ENCODE measurements around the gene ARIH1. TPM values are rescaled to one million over a fixed set of nuclear protein-coding genes. Genes with fewer than 3 reads are reported as not detected.

ARIH1 gene
- total and polyA plus RNA-seq, 10 of the 15 experiments (the other 5 are each of a cell fraction or from before 2014, with no cell fraction given): 14.7 to 99.5 (median 26.5) TPM

DNA sequence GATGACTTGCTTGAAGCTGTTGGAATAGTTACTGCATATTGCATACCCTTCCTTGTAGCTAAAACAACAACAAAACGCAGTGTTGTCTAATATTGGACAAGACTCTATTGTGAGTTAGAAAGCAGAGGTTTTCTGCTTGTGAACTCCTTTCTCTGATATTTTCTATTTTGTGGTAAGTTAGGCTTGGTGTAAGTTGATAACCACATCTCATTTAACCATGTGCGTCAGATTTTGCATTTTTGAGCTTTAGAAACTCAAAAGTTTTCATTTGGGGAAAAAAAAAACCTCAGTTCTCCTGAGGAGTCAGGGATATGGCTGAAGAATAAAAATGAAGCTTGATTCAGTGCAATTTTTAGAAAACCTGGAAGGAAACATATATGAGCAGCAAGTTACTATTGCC, 1.5 kb downstream of the ARIH1 start:
- FAIRE-seq (no peak), ATAC-seq (no peak), DNase-seq (ENCODE audit: low read depth, low spot score) (no peak)
- Histone ChIP-seq H3K27me3 (replicated peaks in 1 of 2; ENCODE audit: control insufficient read depth in 2 of 2, insufficient read depth in 2 of 2, low read length in 1 of 2) (no peaks in the 10 kb centered on the region), H3K4me2 (ENCODE audit: control insufficient read depth, insufficient read depth) (peak overlapping the region; percentile 56), H3K79me2 (ENCODE audit: control insufficient read depth, insufficient read depth, low read length) (peaks cover 63% of the 10 kb centered on the region), H3K4me1 (ENCODE audit: control insufficient read depth, insufficient read depth, low read length) (peaks cover 7% of the 10 kb centered on the region), H2AFZ (ENCODE audit: control insufficient read depth, low read depth, low read length) (no peak overlapping the region), H3K27ac (ENCODE audit: control insufficient read depth, insufficient read depth) (peak overlapping the region; percentile 94), H3K4me3 (peak overlapping the region; percentile 91), H4K20me1 (ENCODE audit: control insufficient read depth, insufficient read depth) (no peaks in the 10 kb centered on the region), H3K9ac (ENCODE audit: control insufficient read depth, insufficient read depth, low read length) (peak overlapping the region; percentile 99), H3K36me3 (ENCODE audit: control insufficient read depth in 2 of 2, insufficient read depth in 2 of 2, low read length in 1 of 2) (0 out of 4 replicates have a peak, but pooled peaks cover 0 to 5% of the 10 kb centered on the region in 2 experiments), H3K9me3 (replicated peaks; ENCODE audit: control insufficient read depth, insufficient read depth, low read length) (no peaks in the 10 kb centered on the region)
- ChIA-PET CTCF (interaction anchor here (0.8 to 1.5 kb wide), 4 partner anchors 13 to 163 kb away, joined by 3 to 5 read pairs (median 4); no protein-coding TSS in a partner anchor), SMC1A (ENCODE audit: uncharacterized antibody, unreplicated experiment) (interaction anchor here (0.7 to 1.1 kb wide), 3 partner anchors 14 to 362 kb away, joined by 3 read pairs; no protein-coding TSS in a partner anchor), POLR2A (interaction anchor here (0.6 to 1.6 kb wide), 4 partner anchors 10 to 41 kb away, joined by 3 to 4 read pairs (median 3); no protein-coding TSS in a partner anchor), RAD21 (ENCODE audit: unreplicated experiment) (no interaction called here)
- intact Hi-C loops (cut with micrococcal nuclease; ENCODE audit: unreplicated experiment) (no loop called here), in situ Hi-C loops (cut with MboI) (loop anchor here (10.0 kb wide), 1 partner anchor 199 kb away; no protein-coding TSS in a partner anchor)
- 0% methylated on average over 2 of the region's 2 CpGs for WGBS (ENCODE audit: insufficient coverage, insufficient replicate concordance, low lambda C conversion rate, missing lambda C conversion rate)
- no TSS peak for BruUV-seq (replicated peaks)
- TF ChIP-seq ZBED1 (IDR thresholded peaks at IDR 0.05; ENCODE audit: borderline replicate concordance) (no peak), SREBF2 (IDR thresholded peaks at IDR 0.05; ENCODE audit: low read length) (no peak), NR2F1 (conservative IDR thresholded peaks at IDR 0.05) (no peak), RUNX3 (IDR thresholded peaks at IDR 0.05; ENCODE audit: low read length) (no peak), HCFC1 (IDR thresholded peaks at IDR 0.05; ENCODE audit: low read length) (no peak), SRF (IDR thresholded peaks at IDR 0.05; ENCODE audit: low read depth in 2 of 2, low read length in 2 of 2) (no peak), BRCA1 (IDR thresholded peaks at IDR 0.05; ENCODE audit: low read depth, low read length) (no peak), ATF7 (IDR thresholded peaks at IDR 0.05; ENCODE audit: low read depth) (no peak), HDAC2 (IDR thresholded peaks at IDR 0.05) (no peak), SMARCA5 (IDR thresholded peaks at IDR 0.05) (no peak), TCF12 (IDR thresholded peaks at IDR 0.05; ENCODE audit: low read depth, low read length) (no peak)
- TF ChIP-seq, protein P1, sequence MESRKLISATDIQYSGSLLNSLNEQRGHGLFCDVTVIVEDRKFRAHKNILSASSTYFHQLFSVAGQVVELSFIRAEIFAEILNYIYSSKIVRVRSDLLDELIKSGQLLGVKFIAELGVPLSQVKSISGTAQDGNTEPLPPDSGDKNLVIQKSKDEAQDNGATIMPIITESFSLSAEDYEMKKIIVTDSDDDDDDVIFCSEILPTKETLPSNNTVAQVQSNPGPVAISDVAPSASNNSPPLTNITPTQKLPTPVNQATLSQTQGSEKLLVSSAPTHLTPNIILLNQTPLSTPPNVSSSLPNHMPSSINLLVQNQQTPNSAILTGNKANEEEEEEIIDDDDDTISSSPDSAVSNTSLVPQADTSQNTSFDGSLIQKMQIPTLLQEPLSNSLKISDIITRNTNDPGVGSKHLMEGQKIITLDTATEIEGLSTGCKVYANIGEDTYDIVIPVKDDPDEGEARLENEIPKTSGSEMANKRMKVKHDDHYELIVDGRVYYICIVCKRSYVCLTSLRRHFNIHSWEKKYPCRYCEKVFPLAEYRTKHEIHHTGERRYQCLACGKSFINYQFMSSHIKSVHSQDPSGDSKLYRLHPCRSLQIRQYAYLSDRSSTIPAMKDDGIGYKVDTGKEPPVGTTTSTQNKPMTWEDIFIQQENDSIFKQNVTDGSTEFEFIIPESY (IDR thresholded peaks at IDR 0.05): no peak
- TF ChIP-seq, protein P2, sequence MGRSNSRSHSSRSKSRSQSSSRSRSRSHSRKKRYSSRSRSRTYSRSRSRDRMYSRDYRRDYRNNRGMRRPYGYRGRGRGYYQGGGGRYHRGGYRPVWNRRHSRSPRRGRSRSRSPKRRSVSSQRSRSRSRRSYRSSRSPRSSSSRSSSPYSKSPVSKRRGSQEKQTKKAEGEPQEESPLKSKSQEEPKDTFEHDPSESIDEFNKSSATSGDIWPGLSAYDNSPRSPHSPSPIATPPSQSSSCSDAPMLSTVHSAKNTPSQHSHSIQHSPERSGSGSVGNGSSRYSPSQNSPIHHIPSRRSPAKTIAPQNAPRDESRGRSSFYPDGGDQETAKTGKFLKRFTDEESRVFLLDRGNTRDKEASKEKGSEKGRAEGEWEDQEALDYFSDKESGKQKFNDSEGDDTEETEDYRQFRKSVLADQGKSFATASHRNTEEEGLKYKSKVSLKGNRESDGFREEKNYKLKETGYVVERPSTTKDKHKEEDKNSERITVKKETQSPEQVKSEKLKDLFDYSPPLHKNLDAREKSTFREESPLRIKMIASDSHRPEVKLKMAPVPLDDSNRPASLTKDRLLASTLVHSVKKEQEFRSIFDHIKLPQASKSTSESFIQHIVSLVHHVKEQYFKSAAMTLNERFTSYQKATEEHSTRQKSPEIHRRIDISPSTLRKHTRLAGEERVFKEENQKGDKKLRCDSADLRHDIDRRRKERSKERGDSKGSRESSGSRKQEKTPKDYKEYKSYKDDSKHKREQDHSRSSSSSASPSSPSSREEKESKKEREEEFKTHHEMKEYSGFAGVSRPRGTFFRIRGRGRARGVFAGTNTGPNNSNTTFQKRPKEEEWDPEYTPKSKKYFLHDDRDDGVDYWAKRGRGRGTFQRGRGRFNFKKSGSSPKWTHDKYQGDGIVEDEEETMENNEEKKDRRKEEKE (IDR thresholded peaks at IDR 0.05): no peak
- TF ChIP-seq, protein P3, sequence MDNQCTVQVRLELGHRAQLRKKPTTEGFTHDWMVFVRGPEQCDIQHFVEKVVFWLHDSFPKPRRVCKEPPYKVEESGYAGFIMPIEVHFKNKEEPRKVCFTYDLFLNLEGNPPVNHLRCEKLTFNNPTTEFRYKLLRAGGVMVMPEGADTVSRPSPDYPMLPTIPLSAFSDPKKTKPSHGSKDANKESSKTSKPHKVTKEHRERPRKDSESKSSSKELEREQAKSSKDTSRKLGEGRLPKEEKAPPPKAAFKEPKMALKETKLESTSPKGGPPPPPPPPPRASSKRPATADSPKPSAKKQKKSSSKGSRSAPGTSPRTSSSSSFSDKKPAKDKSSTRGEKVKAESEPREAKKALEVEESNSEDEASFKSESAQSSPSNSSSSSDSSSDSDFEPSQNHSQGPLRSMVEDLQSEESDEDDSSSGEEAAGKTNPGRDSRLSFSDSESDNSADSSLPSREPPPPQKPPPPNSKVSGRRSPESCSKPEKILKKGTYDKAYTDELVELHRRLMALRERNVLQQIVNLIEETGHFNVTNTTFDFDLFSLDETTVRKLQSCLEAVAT (IDR thresholded peaks at IDR 0.05): no peak

All from GM12878 (cell line).